ENCODE results near the gene ALLC.

DNA sequence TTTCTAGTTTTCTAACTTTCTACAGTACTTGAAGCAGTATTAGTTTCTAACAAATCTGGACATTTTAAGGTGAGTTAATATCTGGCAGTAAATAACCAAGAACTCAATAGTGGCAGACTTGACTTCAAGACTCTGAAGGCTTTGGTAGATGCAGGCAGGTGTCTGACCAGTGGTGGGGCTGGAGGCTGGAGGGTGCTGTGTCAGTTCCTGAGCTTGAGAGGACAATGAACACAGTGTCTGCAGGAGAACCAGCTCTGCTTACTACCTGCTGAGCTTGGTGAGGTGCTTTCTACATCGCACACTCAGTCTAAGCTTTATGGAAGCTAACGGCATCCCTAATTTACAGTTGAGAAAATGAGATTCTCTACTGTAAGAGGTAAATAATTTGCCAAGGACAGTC is 21.2 kb downstream of the ALLC start:
- no peak for TF ChIP-seq POLR2A (IDR thresholded peaks at IDR 0.05)
- no peak for TF ChIP-seq CTCF (IDR thresholded peaks at IDR 0.05)
